Mesenteric fat pad (tissue), 1 donor: ENCODE data around the gene MTMR3. TPM values are rescaled to one million over a fixed set of nuclear protein-coding genes. Genes with fewer than 3 reads are reported as not detected.
A peak's percentile ranks its signal among the peaks of the same experiment; 100 is the strongest.

Experiments
- DNase-seq: peaks from one replicate; pipeline ENCODE4 v3.0.0-alpha.2; 2020; ENCODE audit warnings: low spot score
- total RNA-seq: library from RNA; stranded (reverse); fragmentation: NEBNext Ultra II Directional; extraction: Animal tissue kit (Norgen Biotek cat#: 25700); gene quantifications from one replicate; pipeline ENCODE4 v1.2.1, GENCODE V29; 2021
- donor health status: DM: yes; HTN: yes; CAD: no.

The MTMR3 gene
- total RNA-seq, 1 donor from 2014 or later: 52.8 TPM

- no peak for DNase-seq
Measured at GRCh38 chr22:30025221-30025620, 142.2 kb downstream of the MTMR3 start.

DNA sequence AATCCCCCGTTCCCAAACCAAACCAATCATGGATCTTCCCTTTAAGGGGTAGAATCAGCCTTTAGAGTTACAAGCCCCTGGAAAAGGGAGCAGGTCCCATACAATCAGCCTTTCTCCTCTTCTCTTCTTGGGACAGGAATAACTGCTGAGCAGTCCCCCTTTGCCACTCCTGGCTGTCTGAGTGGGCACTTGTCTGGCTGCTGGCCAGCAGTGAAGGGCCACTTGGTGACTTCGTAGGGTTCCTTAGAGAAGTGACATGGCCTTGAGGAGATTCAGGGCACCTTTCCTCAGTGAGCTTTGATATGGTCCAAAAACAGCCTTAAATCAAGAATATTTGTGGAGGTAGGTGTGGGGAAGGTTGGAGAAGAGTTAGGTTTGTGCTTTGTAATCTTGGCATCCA, 143.8 kb downstream of the MTMR3 start:
- DNase-seq: no peak

DNA sequence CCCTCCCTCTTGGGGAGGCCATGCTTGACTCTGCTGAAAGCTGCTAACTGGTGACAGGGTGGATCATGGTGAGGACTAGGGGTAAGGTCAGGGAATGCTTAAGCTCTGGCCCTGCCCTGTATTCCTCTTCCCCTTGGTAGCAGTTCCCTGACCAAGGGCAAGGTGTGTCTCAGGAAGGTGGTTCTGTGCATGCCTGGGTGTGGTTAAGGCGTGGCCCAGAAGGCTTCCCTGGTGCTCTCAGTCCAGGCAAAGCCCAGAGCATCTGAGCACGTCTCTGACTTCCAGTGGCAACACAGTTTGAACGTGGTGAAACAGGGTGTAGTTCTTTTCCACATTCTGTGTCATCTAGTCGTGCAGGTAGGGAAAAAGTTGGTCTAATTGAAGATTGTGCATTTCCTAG, 144.2 kb downstream of the MTMR3 start:
- no peak for DNase-seq

- DNase-seq: no peak
Measured at GRCh38 chr22:30027791-30028190, 144.8 kb downstream of the MTMR3 start.

DNA sequence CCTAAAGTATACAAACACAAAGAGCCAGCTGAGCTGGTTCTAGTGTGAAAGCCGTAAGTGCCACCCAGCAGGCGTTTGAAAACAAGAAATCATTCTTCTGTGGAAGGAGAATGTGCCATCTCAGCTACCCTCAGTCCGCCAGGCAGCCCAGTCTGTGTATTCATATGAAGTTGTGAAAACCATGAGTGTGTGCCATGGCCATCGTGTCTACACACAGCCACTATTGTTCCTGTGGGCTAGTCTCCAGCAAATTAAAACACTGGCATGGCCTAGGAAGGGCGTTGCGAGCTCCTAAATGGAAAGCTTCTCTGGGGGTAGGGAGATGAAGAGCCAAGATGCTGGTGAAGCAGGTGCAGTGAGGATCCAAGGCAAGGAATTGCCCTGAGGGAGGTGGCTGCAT, 145.8 kb downstream of the MTMR3 start:
- no peak for DNase-seq

DNA sequence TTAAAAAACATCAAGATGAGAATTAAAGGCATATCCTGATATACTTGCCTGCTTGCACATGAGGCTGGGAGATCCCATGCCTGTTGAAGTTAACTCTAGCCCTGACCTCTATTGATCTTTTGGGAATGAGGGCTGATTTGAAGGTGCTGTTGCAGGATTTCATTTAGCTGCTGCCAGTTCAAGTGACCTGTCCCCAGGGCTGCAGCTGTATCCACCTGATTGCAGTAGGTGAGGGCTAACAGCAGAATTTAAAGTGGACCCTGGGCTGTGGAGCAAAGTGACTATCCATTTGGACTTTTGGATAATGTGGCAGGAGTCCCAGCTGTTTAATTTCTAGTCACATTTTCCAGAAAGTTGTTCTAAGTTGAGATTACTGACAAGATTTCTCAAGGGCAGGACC, 146.5 kb downstream of the MTMR3 start:
- DNase-seq: no peak

DNA sequence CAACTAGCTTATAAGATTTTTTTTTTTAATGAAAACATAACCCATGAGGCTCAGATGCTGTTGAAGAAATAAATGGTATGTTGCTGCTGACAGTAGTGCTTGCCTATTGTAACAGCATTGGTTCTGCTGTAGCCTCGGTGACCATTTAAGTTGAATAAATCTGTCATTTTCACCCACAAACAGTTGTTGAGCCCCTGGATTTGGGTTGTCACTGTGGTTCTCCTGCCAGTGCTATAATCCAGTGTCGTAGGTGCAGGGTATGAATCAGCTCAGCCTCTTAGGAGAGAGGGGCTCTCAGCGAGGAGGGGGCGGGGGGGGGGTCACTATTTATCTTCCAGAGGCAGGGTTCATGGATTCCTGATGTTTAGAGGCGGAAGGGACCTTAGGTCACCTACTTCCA, 147.4 kb downstream of the MTMR3 start:
- no peak for DNase-seq

- no peak for DNase-seq
Measured at GRCh38 chr22:30031328-30031727, 148.4 kb downstream of the MTMR3 start.

DNA sequence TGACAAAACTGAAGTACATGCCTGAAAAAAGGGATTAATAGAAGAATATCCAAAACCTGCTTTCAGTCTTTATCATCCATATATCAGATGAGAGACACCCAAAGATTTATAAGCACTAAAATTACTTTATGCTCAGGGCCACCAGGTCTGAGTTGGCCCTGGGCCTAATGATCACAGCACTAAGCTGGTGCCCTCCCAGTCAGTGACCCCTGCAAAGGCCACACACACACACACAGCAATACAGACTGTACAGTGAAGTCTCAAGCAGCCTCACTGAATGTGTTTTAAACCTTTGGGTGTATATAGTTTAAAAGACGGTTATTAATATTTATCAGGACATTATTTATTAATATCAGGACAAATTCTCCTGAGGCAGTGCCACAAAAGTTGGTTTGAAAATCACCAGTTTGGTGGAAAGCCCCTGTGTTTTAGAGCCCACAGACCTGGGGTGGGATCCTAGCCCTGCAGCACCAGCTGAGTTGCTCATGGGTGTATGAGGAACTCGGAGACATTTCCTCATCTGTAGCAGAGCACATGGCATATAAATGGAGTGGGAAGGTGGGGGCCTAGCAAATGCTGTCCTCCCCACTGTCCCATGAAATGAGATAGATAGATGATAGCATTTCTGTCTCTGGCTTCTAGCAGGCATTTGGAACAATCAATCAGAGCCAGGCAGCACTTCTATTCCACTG, 148.9 kb downstream of the MTMR3 start:
- DNase-seq: no peak

DNA sequence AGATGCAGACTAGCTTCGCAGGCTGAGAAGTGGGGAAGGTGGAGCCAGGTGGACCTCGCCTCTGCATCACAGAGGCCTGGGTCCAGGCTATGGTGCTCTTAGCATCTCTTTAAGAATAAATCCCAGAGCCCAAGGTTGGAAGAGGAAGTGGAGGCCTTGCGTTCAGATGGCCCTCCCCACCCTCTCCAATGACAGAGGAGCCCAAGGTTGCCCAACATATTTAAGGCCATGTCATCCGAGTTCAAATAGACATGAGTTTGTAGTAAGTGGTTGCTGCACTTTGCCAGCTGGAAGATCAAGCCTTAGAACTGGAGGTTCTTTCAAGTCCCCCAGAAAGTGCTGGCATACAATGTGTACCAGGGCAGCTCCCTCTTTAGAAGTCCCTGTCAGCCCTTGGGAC, 150.2 kb downstream of the MTMR3 start:
- DNase-seq: no peak

DNA sequence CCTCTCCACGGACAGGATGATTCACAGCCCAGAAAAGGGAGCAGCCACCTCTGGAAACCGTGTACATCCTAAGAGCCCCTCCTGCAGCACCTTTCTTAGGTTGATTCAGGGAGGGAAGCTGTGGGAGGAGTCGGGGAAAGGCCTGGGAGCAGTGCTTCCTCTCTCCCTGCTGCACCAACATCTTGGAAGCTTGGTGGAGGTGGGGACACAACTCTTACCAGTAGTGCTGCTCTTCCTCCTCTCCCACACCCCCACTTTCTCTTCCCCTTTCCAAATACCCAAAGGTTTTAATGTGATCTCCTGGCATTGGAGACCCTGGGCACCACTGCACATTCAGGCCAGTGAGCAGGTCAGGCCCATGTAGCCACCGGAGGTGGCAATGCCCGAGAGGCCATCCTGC, 150.9 kb downstream of the MTMR3 start:
- no peak for DNase-seq

DNA sequence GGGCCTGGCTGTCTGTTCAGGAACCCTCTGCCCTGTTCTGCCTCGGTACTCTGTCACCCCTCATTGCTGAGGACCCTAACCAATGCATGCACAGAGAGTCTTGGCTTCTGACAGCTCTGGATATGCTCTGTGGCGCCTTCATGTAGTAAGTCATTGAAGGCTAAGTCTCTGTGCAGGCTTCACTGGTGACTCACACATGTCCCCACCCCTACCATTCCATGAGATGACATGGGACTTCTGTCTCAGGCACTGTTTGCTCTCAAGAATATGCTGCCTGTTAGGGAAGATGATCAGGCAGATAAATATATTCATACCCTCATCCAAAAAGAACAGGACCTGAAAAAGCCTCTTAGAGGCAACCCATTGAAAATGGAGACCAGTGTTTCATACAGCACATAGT, 153.7 kb downstream of the MTMR3 start:
- DNase-seq: no peak

DNA sequence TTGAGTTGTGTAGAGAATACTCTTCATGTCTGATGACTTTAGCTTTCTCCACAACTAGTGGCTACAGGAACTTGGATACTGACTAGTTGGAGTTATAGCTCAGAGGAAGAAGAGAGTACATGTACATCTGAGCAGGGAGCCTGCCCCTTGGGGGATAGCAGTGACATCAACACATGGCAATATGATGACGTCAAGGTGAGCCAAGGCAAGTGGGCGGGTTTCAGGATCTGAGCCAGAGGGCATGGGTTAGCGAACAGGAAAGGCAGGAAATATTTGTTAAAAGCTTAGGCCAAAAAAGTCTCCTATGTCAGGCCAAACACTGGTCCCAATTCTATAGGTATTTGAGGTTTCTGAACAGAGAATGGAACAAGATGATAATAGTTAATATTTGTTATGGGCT, 155.2 kb downstream of the MTMR3 start:
- DNase-seq: no peak

- DNase-seq: no peak
Measured at GRCh38 chr22:30040499-30041260, 157.7 kb downstream of the MTMR3 start.

DNA sequence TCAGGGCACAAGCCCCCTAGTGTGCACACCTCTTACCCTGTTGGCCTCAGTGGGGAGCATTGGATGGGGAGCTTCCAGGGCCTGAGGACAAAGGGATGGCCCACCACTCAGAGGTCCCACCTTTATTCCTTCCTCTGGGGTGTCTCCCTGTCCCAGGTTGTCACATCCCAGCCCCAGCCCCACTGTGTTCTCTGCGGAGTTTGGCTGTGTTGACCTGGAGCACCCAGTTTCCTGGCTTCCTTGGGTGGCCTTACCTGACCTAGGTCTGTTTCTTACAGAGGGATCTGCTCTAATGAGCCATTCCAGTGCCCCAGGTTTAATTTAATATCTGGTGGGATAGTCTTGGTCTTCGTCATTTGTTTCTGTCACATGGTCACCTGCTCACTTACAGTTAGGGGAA, 158.5 kb downstream of the MTMR3 start:
- DNase-seq: peak; percentile 68

- DNase-seq: no peak
Measured at GRCh38 chr22:30041881-30042280, 158.9 kb downstream of the MTMR3 start.

DNA sequence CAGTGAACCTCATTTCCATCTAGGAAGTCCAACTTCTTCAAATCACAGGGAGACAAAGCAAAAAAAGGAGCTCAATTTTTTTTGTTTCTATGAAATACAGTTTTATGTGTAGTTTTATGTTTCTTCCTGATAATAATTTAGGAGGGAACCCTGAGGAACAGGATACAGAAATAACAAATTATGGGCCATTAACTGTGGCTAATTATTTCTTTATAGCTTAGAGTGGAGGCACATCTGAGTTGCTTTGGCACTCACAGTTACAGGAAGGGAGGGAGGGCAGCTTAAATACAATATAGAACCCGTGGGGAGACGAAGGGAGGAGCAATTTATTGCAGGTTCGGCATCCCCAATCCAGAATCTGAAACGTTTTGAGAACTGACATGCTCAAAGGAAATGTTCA, 160.2 kb downstream of the MTMR3 start:
- no peak for DNase-seq

GRCh38 chr22:30044369-30044768, 161.4 kb downstream of the MTMR3 start:
- no peak for DNase-seq

GRCh38 chr22:30044881-30045493, 162.0 kb downstream of the MTMR3 start:
- DNase-seq: peak; percentile 71

DNA sequence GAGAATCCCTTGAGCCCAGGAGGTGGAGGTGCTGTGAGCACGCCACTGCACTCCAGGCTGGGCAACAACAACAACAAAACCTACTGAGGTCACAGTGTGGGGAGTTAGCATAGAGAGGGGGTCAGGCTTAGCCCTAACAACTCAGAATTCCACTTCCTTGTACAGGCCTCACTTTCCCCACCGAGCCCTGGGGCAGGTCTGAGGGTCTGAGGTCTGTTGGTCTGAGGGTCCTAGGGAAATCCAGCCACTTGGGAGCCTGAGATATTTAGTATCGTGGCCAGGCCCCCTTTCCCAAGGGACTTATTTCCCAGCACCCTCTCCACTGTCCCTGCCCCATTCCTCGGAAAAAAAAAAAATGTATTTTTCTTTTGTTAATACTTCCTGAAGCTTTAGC, 162.5 kb downstream of the MTMR3 start:
- DNase-seq: peak; percentile 68

DNA sequence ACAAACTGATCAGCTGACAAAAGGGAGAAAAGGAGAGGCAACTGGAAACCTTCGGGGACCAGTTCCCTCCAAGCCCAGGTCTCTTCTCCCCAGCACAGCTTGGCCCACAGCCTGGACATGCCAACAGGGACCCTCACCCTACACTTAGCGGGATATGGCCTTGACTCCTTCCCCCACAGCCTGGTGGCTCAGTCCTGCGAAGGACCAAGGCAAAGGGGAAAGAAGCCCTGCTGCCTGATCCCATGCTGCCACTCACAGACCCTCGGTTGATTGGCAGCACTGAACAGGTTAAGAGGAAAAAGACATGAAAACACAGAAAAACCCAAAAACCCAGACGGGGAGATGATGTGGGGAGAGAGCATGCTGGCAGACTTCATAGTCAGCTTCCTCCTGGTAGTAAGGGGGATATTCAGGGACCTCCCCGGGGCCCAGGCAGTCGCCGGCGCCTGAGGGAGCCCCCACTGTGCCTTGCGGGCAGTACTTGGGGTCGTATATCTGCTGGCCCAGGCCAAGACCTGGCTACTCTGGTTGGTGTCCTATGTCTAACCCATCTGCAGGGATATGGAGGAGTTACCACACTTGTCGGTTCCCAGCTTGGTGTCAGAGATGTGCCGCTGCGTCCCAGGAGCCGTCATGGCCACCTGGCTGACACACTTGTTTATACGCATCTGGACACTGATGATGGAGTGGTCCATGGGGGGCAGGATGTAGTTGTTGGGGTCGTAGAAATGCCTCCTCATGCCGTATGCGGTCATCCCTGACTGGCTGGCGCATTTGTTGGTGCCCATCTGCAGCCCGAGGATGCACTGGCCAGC, 163.1 kb downstream of the MTMR3 start:
- peak; percentile 82 for DNase-seq
